DOHH2 (cell line): ENCODE data around the gene PRX.

ENCODE experiments used
- H3F3A ChIP-seq: fragments of 200-600 bp; sonication (generic), shearing (Covaris generic); 2 replicates; pipeline ENCODE4 v1.6.0; 2016; ENCODE audit warnings: antibody characterized with exemption, mild to moderate bottlenecking; ENCODE audit not compliant: control insufficient read depth, insufficient read depth
- H3K27ac ChIP-seq: fragments of 200-600 bp; sonication (generic); 2 replicates; pipeline ENCODE4 v1.5.1; 2014; ENCODE audit warnings: low read depth, mild to moderate bottlenecking, low read length, moderate library complexity
- H3K27me3 ChIP-seq: fragments of 200-600 bp; sonication (generic); 2 replicates; pipeline ENCODE4 v1.6.1; 2014; ENCODE audit warnings: mild to moderate bottlenecking, low read length, mixed read lengths; ENCODE audit not compliant: control insufficient read depth
- H3K36me3 ChIP-seq: fragments of 200-600 bp; sonication (generic); 2 replicates; pipeline ENCODE4 v1.6.1; 2014; ENCODE audit warnings: mild to moderate bottlenecking, low read length, moderate library complexity, mixed read lengths; ENCODE audit not compliant: control insufficient read depth
- H3K4me1 ChIP-seq: fragments of 200-600 bp; sonication (generic); 2 replicates; pipeline ENCODE4 v1.6.1; 2014; ENCODE audit warnings: mild to moderate bottlenecking, low read length, mixed read lengths; ENCODE audit not compliant: control insufficient read depth
- H3K4me2 ChIP-seq: fragments of 200-600 bp; sonication (generic); 2 replicates; pipeline ENCODE4 v1.6.0; 2014; ENCODE audit warnings: mild to moderate bottlenecking, low read length, moderate library complexity
- H3K4me3 ChIP-seq: fragments of 200-600 bp; sonication (generic); 2 replicates; pipeline ENCODE4 v1.5.1; 2014; ENCODE audit warnings: mild to moderate bottlenecking, low read length, mixed read lengths
- H3K79me2 ChIP-seq: fragments of 200-600 bp; sonication (generic); 2 replicates; pipeline ENCODE4 v1.6.1; 2014; ENCODE audit warnings: mild to moderate bottlenecking, low read length, mixed read lengths; ENCODE audit not compliant: control insufficient read depth
- H3K9me2 ChIP-seq: fragments of 200-600 bp; sonication (generic); replicated peaks from 2 replicates; pipeline ENCODE4 v1.6.1; 2014; ENCODE audit warnings: mild to moderate bottlenecking, low read length, mixed read lengths; ENCODE audit not compliant: control insufficient read depth
- H3K9me3 ChIP-seq: fragments of 200-600 bp; sonication (generic); 2 replicates; pipeline ENCODE4 v1.6.1; 2014; ENCODE audit warnings: antibody characterized with exemption, low read length, mixed read lengths; ENCODE audit not compliant: control insufficient read depth, insufficient read depth
- H4K20me1 ChIP-seq: fragments of 200-600 bp; sonication (generic); 2 replicates; pipeline ENCODE4 v1.6.0; 2014; ENCODE audit warnings: low read depth, mild to moderate bottlenecking, antibody characterized with exemption, low read length, moderate library complexity; ENCODE audit not compliant: control insufficient read depth, insufficient read depth
- CTCF ChIP-seq: fragments of 200-600 bp; sonication (generic); IDR thresholded peaks from one replicate; pipeline ENCODE4 v1.5.1; 2014; ENCODE audit warnings: antibody characterized with exemption, mild to moderate bottlenecking, low read depth, low read length; ENCODE audit not compliant: poor library complexity, severe bottlenecking
- EZH2phosphoT487 ChIP-seq: fragments of 200-600 bp; sonication (generic); IDR thresholded peaks from 2 replicates; pipeline ENCODE4 v1.6.1; 2017; ENCODE audit warnings: borderline replicate concordance, mild to moderate bottlenecking, antibody characterized with exemption, low read length, moderate library complexity, mixed read lengths

PRX gene

GRCh38 chr19:40358773-40359172 lies 54.4 kb downstream of the PRX start:
- H3K27me3 ChIP-seq = no peaks in the 10 kb centered on the region
- H3K9me3 ChIP-seq = no peaks in the 10 kb centered on the region
- no peaks in the 10 kb centered on the region for H4K20me1 ChIP-seq
- peaks cover 11% of the 10 kb centered on the region; the same call in 1 of the 2 replicates for H3F3A ChIP-seq
- TF ChIP-seq EZH2phosphoT487 = no peak
- TF ChIP-seq CTCF = no peak
- H3K27ac ChIP-seq = 0 out of 2 replicates have a peak overlapping the region, but pooled peaks have one; percentile 2
- H3K4me3 ChIP-seq = peak overlapping the region; percentile 56
- peaks cover 6% of the 10 kb centered on the region; the same call in 1 of the 2 replicates for H3K79me2 ChIP-seq
- no peaks in the 10 kb centered on the region for H3K36me3 ChIP-seq
- H3K4me2 ChIP-seq = peak overlapping the region; percentile 83
- H3K4me1 ChIP-seq = peaks cover 38% of the 10 kb centered on the region
- H3K9me2 ChIP-seq = no peaks in the 10 kb centered on the region

GRCh38 chr19:40357640-40358039 lies 55.5 kb downstream of the PRX start:
- H3K4me2 ChIP-seq = peak overlapping the region; percentile 83
- peaks cover 11% of the 10 kb centered on the region; the same call in 1 of the 2 replicates for H3F3A ChIP-seq
- no peaks in the 10 kb centered on the region for H3K9me2 ChIP-seq
- no peaks in the 10 kb centered on the region for H3K9me3 ChIP-seq
- no peaks in the 10 kb centered on the region for H4K20me1 ChIP-seq
- peak overlapping the region; percentile 56; the same call in 1 of the 2 replicates for H3K4me3 ChIP-seq
- peaks cover 6% of the 10 kb centered on the region; the same call in 1 of the 2 replicates for H3K79me2 ChIP-seq
- H3K27me3 ChIP-seq = no peaks in the 10 kb centered on the region
- TF ChIP-seq EZH2phosphoT487 (no peak), CTCF (no peak)
- H3K4me1 ChIP-seq = peaks cover 38% of the 10 kb centered on the region
- H3K27ac ChIP-seq = no peak overlapping the region
- H3K36me3 ChIP-seq = no peaks in the 10 kb centered on the region

GRCh38 chr19:40356681-40357595 lies 56.2 kb downstream of the PRX start:
- H3K4me2 ChIP-seq = peak overlapping the region; percentile 17
- no peaks in the 10 kb centered on the region for H4K20me1 ChIP-seq
- H3K27ac ChIP-seq = no peak overlapping the region
- no peaks in the 10 kb centered on the region for H3K36me3 ChIP-seq
- H3K9me3 ChIP-seq = no peaks in the 10 kb centered on the region
- H3K9me2 ChIP-seq = no peaks in the 10 kb centered on the region
- H3K4me3 ChIP-seq = no peak overlapping the region
- TF ChIP-seq EZH2phosphoT487 (no peak), CTCF (no peak)
- H3K27me3 ChIP-seq = no peaks in the 10 kb centered on the region
- peaks cover 38% of the 10 kb centered on the region for H3K4me1 ChIP-seq
- H3F3A ChIP-seq = peaks cover 11% of the 10 kb centered on the region; the same call in 1 of the 2 replicates
- H3K79me2 ChIP-seq = peaks cover 6% of the 10 kb centered on the region; the same call in 1 of the 2 replicates
